HG03060 (cell line): Measurements from ENCODE around the gene NPTX1.

Source experiments
- ATAC-seq: cut with Tn5 transposase; IDR thresholded peaks from one replicate; pipeline ENCODE4 v1.9.1; 2021; ENCODE audit warnings: low read depth, moderate number of reproducible peaks; ENCODE audit not compliant: unreplicated experiment

NPTX1 gene

GRCh38 chr17:80447790-80448189, 28.6 kb downstream of the NPTX1 start:
- no peak for ATAC-seq

GRCh38 chr17:80446645-80447405, 29.6 kb downstream of the NPTX1 start:
- ATAC-seq = no peak

GRCh38 chr17:80445726-80446110, 30.7 kb downstream of the NPTX1 start:
- no peak for ATAC-seq

- ATAC-seq = no peak
These were observed 31.2 kb downstream of the NPTX1 start for GRCh38 chr17:80445007-80445725.

- ATAC-seq = no peak
These were observed 31.8 kb downstream of the NPTX1 start for GRCh38 chr17:80444644-80444979.

- ATAC-seq = no peak
These were observed 32.3 kb downstream of the NPTX1 start for GRCh38 chr17:80443916-80444643.

GRCh38 chr17:80443498-80443897, 32.9 kb downstream of the NPTX1 start:
- ATAC-seq = no peak

GRCh38 chr17:80442764-80443163, 33.6 kb downstream of the NPTX1 start:
- no peak for ATAC-seq

GRCh38 chr17:80442323-80442659, 34.1 kb downstream of the NPTX1 start:
- ATAC-seq = no peak

- ATAC-seq = no peak
These were observed 34.6 kb downstream of the NPTX1 start for GRCh38 chr17:80441598-80442322.

- ATAC-seq = no peak
These were observed 35.3 kb downstream of the NPTX1 start for GRCh38 chr17:80441133-80441578.

GRCh38 chr17:80439499-80439898, 36.9 kb downstream of the NPTX1 start:
- ATAC-seq = no peak

- ATAC-seq = no peak
These were observed 37.6 kb downstream of the NPTX1 start for GRCh38 chr17:80438806-80439205.

GRCh38 chr17:80437532-80437931, 38.9 kb downstream of the NPTX1 start:
- no peak for ATAC-seq

- no peak for ATAC-seq
These were observed 42.3 kb downstream of the NPTX1 start for GRCh38 chr17:80433916-80434666.

- ATAC-seq = no peak
These were observed 43.4 kb downstream of the NPTX1 start for GRCh38 chr17:80432961-80433550.

- ATAC-seq = no peak
These were observed 44.0 kb downstream of the NPTX1 start for GRCh38 chr17:80432350-80432955.

- no peak for ATAC-seq
These were observed 44.9 kb downstream of the NPTX1 start for GRCh38 chr17:80431246-80432195.
